Naive thymus-derived CD4-positive, alpha-beta T cell (primary cell): ENCODE measurements around the gene DCUN1D1. TPM values are rescaled to one million over a fixed set of nuclear protein-coding genes. Genes with fewer than 3 reads are reported as not detected.

Source experiments
- ATAC-seq: fragments of 150-1000 bp; cut with Tn5 transposase; 2 replicates; pipeline ENCODE4 v1.10.0; 2021; ENCODE audit warnings: mild to moderate bottlenecking, moderate library complexity
- CTCF ChIA-PET: fragments of 350-600 bp; sonication (Branson Sonifier 250); formaldehyde crosslinking; loops from one replicate; lab custom pipeline; 2021; ENCODE audit warnings: antibody characterized with exemption; lab: Charles Lee
- POLR2A ChIA-PET: fragments of 350-600 bp; sonication (Branson Sonifier 250); formaldehyde crosslinking; loops from one replicate; lab custom pipeline; 2021; ENCODE audit warnings: antibody characterized with exemption, inconsistent platforms; lab: Charles Lee
- DNase-seq, 9 donors: peaks; one replicate each; pipeline versions ENCODE4 v3.0.0 to v3.0.0-alpha.2; 2020 to 2022; ENCODE audit warnings: mixed read lengths in 1 of 9
- H3K27ac ChIP-seq: one replicate; pipeline ENCODE4 v1.7.0; 2013; ENCODE audit warnings: mild to moderate bottlenecking, low read depth, low read length, moderate library complexity
- H3K27me3 ChIP-seq, 2 donors: one replicate each; pipeline ENCODE4 v1.7.0; 2013; ENCODE audit warnings: low read length in 2 of 2, mild to moderate bottlenecking in 2 of 2, moderate library complexity in 2 of 2; ENCODE audit not compliant: control insufficient read depth in 2 of 2, insufficient read depth in 2 of 2
- H3K36me3 ChIP-seq, 3 experiments: 1 replicate in 2 of 3; 2 replicates in 1 of 3; pipeline ENCODE4 v1.7.0; 2013; ENCODE audit warnings: low read length in 3 of 3, mild to moderate bottlenecking in 3 of 3, moderate library complexity in 1 of 3; ENCODE audit not compliant: insufficient read depth in 3 of 3, control insufficient read depth in 2 of 3
- H3K4me1 ChIP-seq, 2 donors: one replicate each; pipeline ENCODE4 v1.7.0; 2013; ENCODE audit warnings: low read length in 2 of 2, mild to moderate bottlenecking in 2 of 2, moderate library complexity in 1 of 2; ENCODE audit not compliant: control insufficient read depth in 2 of 2, insufficient read depth in 2 of 2
- H3K4me3 ChIP-seq: 2 replicates; pipeline ENCODE4 v1.7.0; 2013; ENCODE audit warnings: mild to moderate bottlenecking, low read length
- H3K9me3 ChIP-seq, 3 experiments: 1 replicate in 2 of 3; 2 replicates in 1 of 3; pipeline ENCODE4 v1.7.0; 2013; ENCODE audit warnings: low read length in 3 of 3; ENCODE audit not compliant: control insufficient read depth in 2 of 3
- H3K27ac Mint-ChIP-seq, 9 donors: one replicate each; pipeline ENCODE4 v1.8.0; 2020 to 2022; ENCODE audit warnings: mixed read lengths in 9 of 9, mild to moderate bottlenecking in 8 of 9, moderate library complexity in 5 of 9, inconsistent platforms in 2 of 9
- H3K27me3 Mint-ChIP-seq, 5 donors: one replicate each; pipeline ENCODE4 v1.8.0; 2021 to 2022; ENCODE audit warnings: mixed read lengths in 5 of 5, mild to moderate bottlenecking in 1 of 5
- H3K36me3 Mint-ChIP-seq, 5 donors: one replicate each; pipeline ENCODE4 v1.8.0; 2020 to 2022; ENCODE audit warnings: mixed read lengths in 5 of 5, mild to moderate bottlenecking in 3 of 5, inconsistent platforms in 1 of 5
- H3K4me1 Mint-ChIP-seq, 7 donors: one replicate each; pipeline ENCODE4 v1.8.0; 2020 to 2022; ENCODE audit warnings: mixed read lengths in 7 of 7, mild to moderate bottlenecking in 3 of 7, inconsistent platforms in 1 of 7
- H3K4me3 Mint-ChIP-seq, 10 donors: one replicate each; pipeline ENCODE4 v1.8.0; 2020 to 2022; ENCODE audit warnings: mild to moderate bottlenecking in 10 of 10, mixed read lengths in 10 of 10, moderate library complexity in 6 of 10, inconsistent platforms in 2 of 10
- H3K9me3 Mint-ChIP-seq, 11 donors: one replicate each; pipeline ENCODE4 v1.8.0; 2020 to 2022; ENCODE audit warnings: mixed read lengths in 11 of 11, mild to moderate bottlenecking in 4 of 11, inconsistent platforms in 1 of 11, moderate library complexity in 1 of 11
- intact Hi-C, 2 donors: fragments of 100-400 bp; cut with micrococcal nuclease; formaldehyde crosslinking; loops; one replicate each; pipeline ENCODE4 v1.15.1; 2023
- polyA plus RNA-seq, 2 donors: library from polyadenylated mRNA; unstranded; fragments of 300-500 nt; fragmentation: Illumina TruSeq; gene quantifications; one replicate each; pipeline ENCODE4 v1.2.3, GENCODE V29; 2021
- total RNA-seq, 6 experiments: library from RNA in 5 of 6; stranded (reverse) in 5 of 6; gene quantifications; 1 replicate in 5 of 6; 2 replicates in 1 of 6; pipeline ENCODE4 v1.2.3 and lab custom pipeline; 2021 to 2026

Gene DCUN1D1
- total and polyA plus RNA-seq, 7 experiments from 2014 or later = 22.2 to 53.0 (median 31.1) TPM

DNA sequence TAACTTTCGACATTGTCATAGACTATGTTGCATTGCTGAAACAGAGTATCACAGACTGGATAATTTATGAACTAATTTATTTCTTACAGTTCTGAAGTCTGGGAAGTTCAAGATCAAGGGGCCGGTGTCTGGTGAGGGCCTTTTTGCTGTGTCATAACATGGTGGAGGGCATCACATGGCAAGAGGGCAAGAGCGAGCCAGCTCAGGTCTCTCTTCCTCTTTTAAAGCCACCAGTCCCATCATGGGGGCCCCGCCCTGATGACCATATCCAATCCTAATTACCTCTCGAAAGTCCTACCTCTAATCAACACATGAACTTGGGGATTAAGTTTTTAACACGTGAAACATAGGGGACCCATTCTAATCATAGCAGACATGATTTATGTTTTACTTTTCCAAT is 33.5 kb upstream of the DCUN1D1 start:
- Histone ChIP-seq H3K27me3 (no peaks in the 10 kb centered on the region), H3K27ac (no peak overlapping the region), H3K4me1 (no peaks in the 10 kb centered on the region), H3K36me3 (peaks cover 0 to 19% (median 5%) of the 10 kb centered on the region in 3 experiments), H3K9me3 (no peaks in the 10 kb centered on the region), H3K4me3 (no peak overlapping the region)
- DNase-seq (no peak), ATAC-seq (no peak)
- Mint-ChIP-seq H3K9me3 (no peaks in the 10 kb centered on the region), H3K36me3 (peaks cover 9 to 24% (median 18%) of the 10 kb centered on the region in 5 donors), H3K27ac (no peak overlapping the region), H3K4me3 (no peak overlapping the region), H3K4me1 (no peaks in the 10 kb centered on the region), H3K27me3 (no peaks in the 10 kb centered on the region)
- intact Hi-C loops = loop anchor here in 1 of 2 donors (10.0 kb wide), 1 partner anchor 99 kb away; no protein-coding TSS in a partner anchor
- ChIA-PET CTCF (no interaction called here), POLR2A (no interaction called here)

DNA sequence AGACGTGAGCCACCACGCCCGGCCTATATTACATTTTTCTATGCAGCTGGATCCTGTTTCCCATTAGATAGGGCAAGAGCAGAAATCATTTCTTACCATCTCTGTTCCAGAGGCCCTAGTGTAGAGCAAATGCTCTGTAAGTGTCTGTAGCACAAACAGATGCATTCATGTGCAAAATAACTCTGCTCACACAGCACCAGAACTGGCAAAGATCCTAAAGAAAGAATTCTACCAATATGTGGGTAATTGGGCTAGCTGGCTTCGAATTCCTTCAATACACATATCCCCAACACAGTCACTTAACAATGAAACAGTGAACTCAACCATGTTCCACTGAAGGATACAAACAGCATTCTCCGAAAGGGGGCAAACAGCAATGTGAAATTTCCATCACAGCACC is 32.7 kb upstream of the DCUN1D1 start:
- no peak for DNase-seq

DNA sequence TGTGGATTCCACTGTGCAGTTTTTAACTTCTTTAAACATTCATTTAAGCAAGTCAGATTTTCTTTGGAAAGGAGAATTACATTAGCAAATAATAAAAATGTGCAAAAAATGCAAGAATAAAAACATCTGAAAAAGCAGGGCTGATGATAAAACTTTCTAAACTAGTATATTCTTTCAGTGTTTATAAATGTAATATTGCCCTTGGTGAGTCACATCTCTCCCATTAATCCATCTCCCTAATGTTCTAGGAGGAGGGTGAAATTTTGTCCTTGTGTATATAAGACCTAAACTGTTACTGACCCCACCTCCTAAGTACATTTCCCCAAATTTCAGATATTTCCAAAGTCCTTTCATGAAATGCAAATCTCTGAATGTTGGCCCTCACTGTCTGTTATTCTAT is 28.5 kb upstream of the DCUN1D1 start:
- H3K27me3 Mint-ChIP-seq = no peaks in the 10 kb centered on the region
- POLR2A ChIA-PET = no interaction called here
- DNase-seq = no peak
- peaks cover 0 to 11% (median 10%) of the 10 kb centered on the region in 5 donors for H3K36me3 Mint-ChIP-seq
- H3K27ac Mint-ChIP-seq = no peak overlapping the region
- ATAC-seq = no peak
- no peaks in the 10 kb centered on the region for H3K27me3 ChIP-seq
- no peak overlapping the region for H3K4me3 Mint-ChIP-seq
- no peaks in the 10 kb centered on the region for H3K9me3 Mint-ChIP-seq
- peaks cover 0 to 4% (median 0%) of the 10 kb centered on the region in 3 experiments for H3K36me3 ChIP-seq
- H3K4me1 ChIP-seq = no peaks in the 10 kb centered on the region
- no peak overlapping the region for H3K27ac ChIP-seq
- no peak overlapping the region for H3K4me3 ChIP-seq
- intact Hi-C loops = no loop called here
- H3K9me3 ChIP-seq = no peaks in the 10 kb centered on the region
- H3K4me1 Mint-ChIP-seq = no peaks in the 10 kb centered on the region
- CTCF ChIA-PET = no interaction called here

More for the DNA sequence above, 32.7 kb upstream of the DCUN1D1 start:
- no peaks in the 10 kb centered on the region for H3K9me3 ChIP-seq
- Mint-ChIP-seq H3K27ac (no peak overlapping the region), H3K9me3 (no peaks in the 10 kb centered on the region), H3K36me3 (peaks cover 5 to 19% (median 13%) of the 10 kb centered on the region in 5 donors), H3K4me3 (no peak overlapping the region), H3K4me1 (no peaks in the 10 kb centered on the region), H3K27me3 (no peaks in the 10 kb centered on the region)
- intact Hi-C loops = loop anchor here in 1 of 2 donors (10.0 kb wide), 1 partner anchor 98 kb away; no protein-coding TSS in a partner anchor
- no peak for ATAC-seq
- H3K27me3 ChIP-seq = no peaks in the 10 kb centered on the region
- H3K4me3 ChIP-seq = no peak overlapping the region
- H3K36me3 ChIP-seq = peaks cover 0 to 19% (median 5%) of the 10 kb centered on the region in 3 experiments
- ChIA-PET CTCF (no interaction called here), POLR2A (no interaction called here)
- no peak overlapping the region for H3K27ac ChIP-seq
- H3K4me1 ChIP-seq = no peaks in the 10 kb centered on the region

DNA sequence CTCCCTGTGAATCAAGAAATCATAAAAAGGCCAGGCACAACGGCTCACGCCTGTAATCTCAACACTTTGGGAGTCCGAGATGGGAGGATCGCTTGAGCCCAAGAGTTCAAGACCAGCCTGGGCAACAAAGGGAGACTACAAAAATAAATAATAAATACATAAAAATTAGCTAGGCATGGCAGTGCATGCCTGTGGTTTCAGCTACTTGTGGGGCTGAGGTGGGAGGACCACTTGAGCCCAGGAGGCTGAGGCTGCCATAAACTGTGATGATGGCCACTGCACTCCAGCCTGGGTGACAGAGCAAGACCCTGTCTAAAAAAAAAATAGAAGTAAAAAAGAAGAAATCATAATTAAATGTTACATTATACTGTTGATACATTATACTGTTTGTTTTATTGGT is 28.0 kb upstream of the DCUN1D1 start:
- H3K36me3 ChIP-seq = no peaks in the 10 kb centered on the region
- intact Hi-C loops = no loop called here
- no peaks in the 10 kb centered on the region for H3K4me1 ChIP-seq
- H3K27ac ChIP-seq = no peak overlapping the region
- H3K9me3 ChIP-seq = no peaks in the 10 kb centered on the region
- Mint-ChIP-seq H3K36me3 (peaks cover 0 to 11% (median 10%) of the 10 kb centered on the region in 5 donors), H3K4me1 (no peaks in the 10 kb centered on the region), H3K27ac (no peak overlapping the region), H3K4me3 (no peak overlapping the region), H3K9me3 (no peaks in the 10 kb centered on the region), H3K27me3 (no peaks in the 10 kb centered on the region)
- no peak overlapping the region for H3K4me3 ChIP-seq
- no peak for DNase-seq
- no peaks in the 10 kb centered on the region for H3K27me3 ChIP-seq
- ChIA-PET POLR2A (no interaction called here), CTCF (interaction anchor here (0.6 kb wide), 1 partner anchor 105 kb away, joined by 3 read pairs; no protein-coding TSS in a partner anchor)
- no peak for ATAC-seq

DNA sequence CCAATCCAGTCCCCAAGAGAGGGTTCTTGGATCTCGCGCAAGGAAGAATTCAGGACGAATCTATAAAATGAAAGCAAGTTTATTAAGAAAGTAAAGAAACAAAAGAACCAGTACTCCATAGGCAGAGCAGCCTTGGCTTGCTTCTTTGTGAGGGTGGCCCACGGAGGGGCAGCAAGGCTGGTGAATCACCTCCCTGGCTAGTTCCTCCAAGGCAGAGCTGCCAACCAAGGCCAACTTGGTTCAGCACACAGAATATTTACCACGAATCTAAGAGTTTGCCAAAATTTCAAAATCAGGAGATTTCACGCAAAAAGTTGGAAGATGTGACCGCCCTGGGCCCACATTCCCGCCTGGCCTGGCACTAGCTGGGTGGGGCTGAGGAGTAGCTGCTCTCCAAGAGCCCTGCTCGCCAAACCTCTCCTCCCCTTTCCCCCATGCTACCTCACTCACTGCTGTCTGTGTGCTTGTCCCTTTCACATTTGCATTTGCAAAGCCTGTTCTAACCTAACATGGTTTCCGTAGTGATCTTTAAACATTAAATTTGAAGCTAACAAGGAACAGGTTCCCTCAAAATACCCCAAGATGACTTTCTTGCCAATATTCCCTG is 26.2 kb upstream of the DCUN1D1 start:
- Mint-ChIP-seq H3K27ac (no peak overlapping the region), H3K4me3 (no peak overlapping the region), H3K36me3 (peaks cover 0 to 11% (median 4%) of the 10 kb centered on the region in 5 donors), H3K27me3 (no peaks in the 10 kb centered on the region), H3K4me1 (no peaks in the 10 kb centered on the region), H3K9me3 (no peaks in the 10 kb centered on the region)
- ATAC-seq (no peak), DNase-seq (no peak)
- no peak overlapping the region for H3K4me3 ChIP-seq
- H3K36me3 ChIP-seq = no peaks in the 10 kb centered on the region
- POLR2A ChIA-PET = no interaction called here
- H3K4me1 ChIP-seq = no peaks in the 10 kb centered on the region
- CTCF ChIA-PET = no interaction called here
- H3K9me3 ChIP-seq = no peaks in the 10 kb centered on the region
- no peak overlapping the region for H3K27ac ChIP-seq
- H3K27me3 ChIP-seq = no peaks in the 10 kb centered on the region
- intact Hi-C loops = no loop called here

DNA sequence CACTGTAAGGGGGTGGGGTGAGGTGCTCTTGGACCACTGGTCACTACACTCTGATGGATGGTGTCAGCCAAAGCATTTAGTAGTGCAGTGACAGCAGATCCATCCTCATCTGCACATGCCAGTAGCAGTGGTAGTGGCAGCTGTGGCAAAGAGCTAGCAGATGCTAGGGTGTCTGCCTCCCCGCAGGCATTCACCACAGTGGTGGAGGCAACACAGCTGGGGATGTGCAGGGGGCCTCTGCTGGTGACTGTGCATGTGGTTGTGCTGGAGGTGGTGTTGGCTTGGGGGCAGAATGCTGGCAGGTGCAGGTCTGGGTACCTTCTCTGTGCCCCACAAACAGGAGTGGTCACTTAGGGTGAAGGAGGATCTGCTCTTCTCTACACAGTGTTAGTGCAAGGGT is 19.4 kb upstream of the DCUN1D1 start:
- Mint-ChIP-seq H3K36me3 (peaks cover 0 to 8% (median 0%) of the 10 kb centered on the region in 5 donors), H3K27me3 (peaks cover 0 to 17% (median 0%) of the 10 kb centered on the region in 5 donors), H3K27ac (no peak overlapping the region), H3K4me3 (no peak overlapping the region), H3K4me1 (no peaks in the 10 kb centered on the region), H3K9me3 (peaks cover 0 to 35% (median 11%) of the 10 kb centered on the region in 11 donors)
- intact Hi-C loops = no loop called here
- Histone ChIP-seq H3K27ac (no peak overlapping the region), H3K4me1 (no peaks in the 10 kb centered on the region), H3K9me3 (no peaks in the 10 kb centered on the region), H3K36me3 (no peaks in the 10 kb centered on the region), H3K27me3 (no peaks in the 10 kb centered on the region), H3K4me3 (no peak overlapping the region)
- DNase-seq (no peak), ATAC-seq (no peak)
- POLR2A ChIA-PET = no interaction called here
- CTCF ChIA-PET = no interaction called here
